Mucosa of descending colon (tissue), 3 donors: Measurements from ENCODE around the gene TMEM213. TPM values are rescaled to one million over a fixed set of nuclear protein-coding genes. Genes with fewer than 3 reads are reported as not detected.

Experiments used
- ATAC-seq: fragments of 200-7000 bp; cut with Tn5 transposase; one replicate; pipeline ENCODE4 v1.9.1; 2020; ENCODE audit warnings: mild to moderate bottlenecking, moderate library complexity
- DNase-seq, 3 donors: peaks; one replicate each; pipeline ENCODE4 v3.0.0-alpha.2; 2020
- H3K36me3 ChIP-seq: fragments of 200-600 bp; one replicate; pipeline ENCODE4 v1.8.0; 2021; ENCODE audit warnings: low read depth, mild to moderate bottlenecking
- H3K4me1 ChIP-seq: fragments of 200-600 bp; one replicate; pipeline ENCODE4 v1.8.0; 2021; ENCODE audit warnings: low read depth, mild to moderate bottlenecking
- H3K4me3 ChIP-seq: fragments of 200-600 bp; one replicate; pipeline ENCODE4 v1.8.0; 2021; ENCODE audit warnings: mild to moderate bottlenecking
- H3K9me3 ChIP-seq: fragments of 200-600 bp; one replicate; pipeline ENCODE4 v1.8.0; 2021; ENCODE audit warnings: mild to moderate bottlenecking
- intact Hi-C, 2 donors: fragments of 100-400 bp; cut with DNase I in 1 of 2; cut with micrococcal nuclease in 1 of 2; formaldehyde crosslinking; loops; one replicate each; pipeline versions ENCODE4 v1.11.0 to v1.11.1; 2022; cut with DNase I, micrococcal nuclease
- total RNA-seq, 3 donors: library from RNA; stranded (reverse); fragmentation: NEBNext Ultra II Directional in 2 of 3; extraction: Animal tissue kit (Norgen Biotek cat#: 25700) in 2 of 3; gene quantifications; one replicate each; pipeline versions ENCODE4 v1.2.1 to v1.2.4, GENCODE V29; 2021 to 2023
- TF ChIP-seq, protein P1 (sequence below): fragments of 200-600 bp; IDR thresholded peaks from one replicate; pipeline ENCODE4 v1.8.0; 2022; ENCODE audit warnings: antibody characterized with exemption, mild to moderate bottlenecking
- donor health status: DM: no; HTN: no; CAD: no; lungs with moderate emphysema.
- donor health status: DM: no; HTN: no; CAD: no.
- donor health status: DM: no; HTN: yes; CAD: no.

TMEM213 gene
- total RNA-seq, 3 donors from 2014 or later: not detected

DNA sequence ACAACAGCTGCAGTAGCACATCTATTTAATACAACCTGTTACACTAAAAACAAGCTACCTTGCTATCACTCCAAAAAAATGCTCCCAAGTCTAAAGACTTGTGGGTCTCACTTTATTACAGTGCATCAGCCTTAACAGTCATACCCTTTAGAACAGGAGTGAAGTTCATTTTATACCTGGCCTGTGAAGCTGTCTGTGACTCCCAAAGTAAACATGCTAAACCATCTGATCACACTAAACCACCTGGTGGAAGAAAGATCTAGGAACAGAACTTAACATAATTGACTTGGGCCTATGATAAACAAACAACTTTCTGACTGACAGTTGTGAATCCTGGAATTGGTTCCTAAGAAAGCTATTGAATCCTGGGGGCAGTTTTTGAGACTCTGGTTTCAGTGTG, 81.1 kb downstream of the TMEM213 start:
- DNase-seq (no peak), ATAC-seq (peak; percentile 66)
- TF ChIP-seq, protein P1, sequence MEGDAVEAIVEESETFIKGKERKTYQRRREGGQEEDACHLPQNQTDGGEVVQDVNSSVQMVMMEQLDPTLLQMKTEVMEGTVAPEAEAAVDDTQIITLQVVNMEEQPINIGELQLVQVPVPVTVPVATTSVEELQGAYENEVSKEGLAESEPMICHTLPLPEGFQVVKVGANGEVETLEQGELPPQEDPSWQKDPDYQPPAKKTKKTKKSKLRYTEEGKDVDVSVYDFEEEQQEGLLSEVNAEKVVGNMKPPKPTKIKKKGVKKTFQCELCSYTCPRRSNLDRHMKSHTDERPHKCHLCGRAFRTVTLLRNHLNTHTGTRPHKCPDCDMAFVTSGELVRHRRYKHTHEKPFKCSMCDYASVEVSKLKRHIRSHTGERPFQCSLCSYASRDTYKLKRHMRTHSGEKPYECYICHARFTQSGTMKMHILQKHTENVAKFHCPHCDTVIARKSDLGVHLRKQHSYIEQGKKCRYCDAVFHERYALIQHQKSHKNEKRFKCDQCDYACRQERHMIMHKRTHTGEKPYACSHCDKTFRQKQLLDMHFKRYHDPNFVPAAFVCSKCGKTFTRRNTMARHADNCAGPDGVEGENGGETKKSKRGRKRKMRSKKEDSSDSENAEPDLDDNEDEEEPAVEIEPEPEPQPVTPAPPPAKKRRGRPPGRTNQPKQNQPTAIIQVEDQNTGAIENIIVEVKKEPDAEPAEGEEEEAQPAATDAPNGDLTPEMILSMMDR: no peak
- Histone ChIP-seq H3K4me1 (no peaks in the 10 kb centered on the region), H3K36me3 (no peaks in the 10 kb centered on the region), H3K4me3 (no peak overlapping the region), H3K9me3 (no peaks in the 10 kb centered on the region)
- intact Hi-C loops: no loop called here

DNA sequence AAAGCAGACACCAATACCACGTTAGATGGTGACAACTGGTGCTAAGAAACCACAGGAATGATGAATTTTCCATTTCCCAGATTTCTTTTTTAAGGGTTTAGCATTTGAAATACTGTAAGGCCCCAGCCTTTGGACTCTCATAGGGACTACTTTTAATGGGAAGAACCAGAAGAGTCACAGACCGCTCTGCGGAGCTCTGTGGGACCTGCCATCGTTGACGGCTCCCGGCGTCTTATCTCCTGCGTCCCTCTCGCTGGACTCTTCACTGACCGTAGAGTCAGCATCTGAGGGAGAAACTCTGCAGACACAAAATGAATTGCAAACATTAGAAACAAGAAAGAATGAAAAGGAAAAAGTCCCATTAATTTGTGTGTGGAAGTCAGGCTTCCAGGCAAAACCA, 81.6 kb downstream of the TMEM213 start:
- intact Hi-C loops: no loop called here
- DNase-seq: no peak
- no peak overlapping the region for H3K4me3 ChIP-seq
- H3K36me3 ChIP-seq: no peaks in the 10 kb centered on the region
- TF ChIP-seq, protein P1: no peak
- ATAC-seq: no peak
- no peaks in the 10 kb centered on the region for H3K9me3 ChIP-seq
- no peaks in the 10 kb centered on the region for H3K4me1 ChIP-seq

DNA sequence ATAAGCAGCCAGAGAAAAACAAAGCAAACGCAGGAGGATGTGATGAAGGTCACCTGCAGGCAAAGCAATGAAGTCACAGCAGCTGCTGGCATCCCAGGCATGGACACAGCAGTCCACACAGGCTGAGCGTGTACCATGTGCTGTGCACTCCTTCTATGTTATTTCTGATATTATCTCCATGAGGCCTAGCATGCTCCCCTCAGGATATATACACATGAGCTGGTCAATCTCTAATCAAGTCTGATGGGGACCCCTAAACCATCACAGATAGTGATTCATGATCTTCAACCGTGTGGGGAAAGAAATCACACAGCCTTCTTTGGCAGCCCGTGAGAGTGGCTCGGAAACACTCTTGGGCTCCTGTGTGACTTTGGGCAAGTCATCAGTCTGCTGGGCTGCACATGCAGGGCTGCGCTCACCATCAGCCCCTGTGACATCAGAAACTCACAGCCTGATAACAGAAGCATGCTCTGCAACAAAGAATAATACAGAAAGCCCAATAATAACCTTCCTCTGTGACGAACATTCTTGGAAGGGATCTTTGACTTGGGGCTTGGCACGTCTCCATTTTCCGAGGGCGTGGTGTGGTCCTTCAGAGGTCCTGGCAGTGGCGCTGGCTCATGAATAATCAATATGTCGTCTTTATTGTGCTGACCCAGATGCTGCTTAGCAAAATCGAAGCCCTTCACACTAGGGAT, 83.2 kb downstream of the TMEM213 start:
- ATAC-seq: no peak

DNA sequence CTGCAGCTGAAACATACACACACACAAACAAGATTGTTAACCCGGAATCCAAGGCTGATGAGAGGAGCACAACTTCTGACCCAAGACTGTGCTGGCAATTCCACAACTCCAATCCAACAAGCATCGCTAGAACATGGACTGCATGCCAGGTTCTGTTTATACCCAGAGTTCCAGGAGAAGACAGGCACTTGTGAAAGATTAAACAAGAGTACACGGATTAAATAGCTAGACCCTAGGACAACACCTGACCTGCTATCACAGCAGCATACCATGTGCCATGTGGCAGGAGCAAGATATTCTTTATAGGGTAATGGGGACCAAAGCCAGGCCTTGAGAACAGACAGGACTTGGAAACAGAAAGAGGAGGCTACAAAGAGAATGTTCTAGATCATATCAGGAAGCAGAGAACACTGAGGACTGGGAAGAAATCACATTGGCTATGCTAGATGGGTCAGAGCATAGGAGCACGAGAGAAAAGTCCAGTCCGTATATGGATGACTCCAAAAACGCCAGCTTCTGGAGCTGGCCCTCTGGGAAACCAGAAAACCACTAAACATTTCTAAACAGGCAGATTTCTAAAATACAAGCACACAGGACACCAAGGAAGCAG, 83.9 kb downstream of the TMEM213 start:
- TF ChIP-seq, protein P1: no peak
- H3K4me1 ChIP-seq: no peaks in the 10 kb centered on the region
- intact Hi-C loops: no loop called here
- H3K36me3 ChIP-seq: no peaks in the 10 kb centered on the region
- no peak for DNase-seq
- ATAC-seq: no peak
- no peaks in the 10 kb centered on the region for H3K9me3 ChIP-seq
- no peak overlapping the region for H3K4me3 ChIP-seq

More for the DNA sequence above, 83.2 kb downstream of the TMEM213 start:
- no peaks in the 10 kb centered on the region for H3K36me3 ChIP-seq
- H3K4me1 ChIP-seq: no peaks in the 10 kb centered on the region
- no peaks in the 10 kb centered on the region for H3K9me3 ChIP-seq
- TF ChIP-seq, protein P1: no peak
- no peak overlapping the region for H3K4me3 ChIP-seq
- intact Hi-C loops: no loop called here
- peak in 1 of 3 donors; percentile 17 for DNase-seq

DNA sequence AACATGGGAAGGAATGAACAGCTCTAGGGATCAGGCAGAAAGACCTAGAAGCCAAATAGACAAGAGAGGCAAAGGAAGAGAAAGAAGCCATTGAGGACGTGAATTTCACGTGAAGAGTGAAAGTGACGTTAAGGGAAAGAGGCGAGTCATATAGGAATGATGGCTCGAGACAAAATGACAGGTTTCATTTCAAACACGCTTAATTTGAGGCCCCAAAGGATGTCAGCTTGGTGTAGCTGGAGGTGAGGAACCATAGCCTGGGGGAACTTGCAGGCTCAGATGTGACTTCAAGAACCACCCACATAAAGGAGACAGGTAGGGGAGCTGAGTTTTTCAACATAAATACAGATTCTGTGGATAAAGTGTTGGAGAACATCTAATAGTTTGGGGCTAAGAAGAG, 84.5 kb downstream of the TMEM213 start:
- H3K4me3 ChIP-seq: no peak overlapping the region
- H3K4me1 ChIP-seq: no peaks in the 10 kb centered on the region
- H3K9me3 ChIP-seq: no peaks in the 10 kb centered on the region
- no peaks in the 10 kb centered on the region for H3K36me3 ChIP-seq
- TF ChIP-seq, protein P1: no peak
- intact Hi-C loops: no loop called here
- DNase-seq (no peak), ATAC-seq (no peak)
